A673 (cell line): Measurements from ENCODE around the gene NFATC2. TPM values are rescaled to one million over a fixed set of nuclear protein-coding genes. Genes with fewer than 3 reads are reported as not detected.

Experiments
- BruUV-seq: library from RNA; stranded (reverse); fragments of 400-500 nt; replicated peaks from 2 replicates; lab custom pipeline; 2021; lab: Mats Ljungman, UMichigan
- CTCF ChIA-PET: fragments of 300-600 bp; sonication (Branson Sonifier 250); formaldehyde crosslinking; loops from one replicate; lab custom pipeline; 2022; ENCODE audit warnings: antibody characterized with exemption; lab: Charles Lee
- POLR2A ChIA-PET: fragments of 300-600 bp; sonication (Branson Sonifier 250); formaldehyde crosslinking; loops from one replicate; lab custom pipeline; 2022; ENCODE audit warnings: antibody characterized with exemption; ENCODE audit not compliant: low non-redundant PET; lab: Charles Lee
- DNase-seq: peaks from one replicate; pipeline ENCODE4 v3.0.0-alpha.2; 2015; ENCODE audit warnings: low spot score
- H3K27ac ChIP-seq: fragments of 200-600 bp; sonication (generic); 2 replicates; pipeline ENCODE4 v1.5.1; 2016; ENCODE audit warnings: mixed run types, low read depth, mild to moderate bottlenecking, mixed read lengths, antibody characterized with exemption, low read length; ENCODE audit not compliant: poor library complexity, severe bottlenecking
- H3K27me3 ChIP-seq: fragments of 200-600 bp; sonication (generic); replicated peaks from 2 replicates; pipeline ENCODE4 v1.6.1; 2017; ENCODE audit warnings: mixed run types, low read depth, mild to moderate bottlenecking, mixed read lengths, antibody characterized with exemption, low read length; ENCODE audit not compliant: insufficient read depth, poor library complexity
- H3K36me3 ChIP-seq: fragments of 200-600 bp; sonication (generic); 2 replicates; pipeline ENCODE4 v1.6.1; 2016; ENCODE audit warnings: mixed run types, mild to moderate bottlenecking, mixed read lengths, antibody characterized with exemption, low read length; ENCODE audit not compliant: insufficient read depth, poor library complexity, severe bottlenecking
- H3K4me1 ChIP-seq: fragments of 200-600 bp; sonication (generic); 2 replicates; pipeline ENCODE4 v1.6.1; 2017; ENCODE audit warnings: mixed run types, mild to moderate bottlenecking, mixed read lengths, antibody characterized with exemption, low read length; ENCODE audit not compliant: insufficient read depth, poor library complexity, severe bottlenecking
- H3K4me3 ChIP-seq: fragments of 200-600 bp; sonication (generic); 2 replicates; pipeline ENCODE4 v1.5.1; 2016; ENCODE audit warnings: low read depth, mixed run types, mild to moderate bottlenecking, mixed read lengths, low read length; ENCODE audit not compliant: poor library complexity, severe bottlenecking
- H3K9me3 ChIP-seq: fragments of 200-600 bp; sonication (generic); 2 replicates; pipeline ENCODE4 v1.6.1; 2016; ENCODE audit warnings: mixed run types, low read depth, mild to moderate bottlenecking, mixed read lengths, antibody characterized with exemption, low read length; ENCODE audit not compliant: poor library complexity, severe bottlenecking
- EZH2 ChIP-seq: fragments of 200-600 bp; sonication (generic); IDR thresholded peaks from 2 replicates; pipeline ENCODE4 v1.6.1; 2017; ENCODE audit warnings: borderline replicate concordance, low read depth, mild to moderate bottlenecking, mixed read lengths, antibody characterized with exemption, low read length; ENCODE audit not compliant: poor library complexity, severe bottlenecking
- intact Hi-C: fragments of 100-400 bp; cut with micrococcal nuclease; formaldehyde crosslinking; loops from one replicate; pipeline ENCODE4 v1.10.0; 2022; ENCODE audit not compliant: unreplicated experiment
- total RNA-seq: library from RNA; stranded (reverse); gene quantifications from 2 replicates; pipeline ENCODE4 v1.2.3, GENCODE V29; 2021
- TF ChIP-seq, protein P1 (sequence below): fragments of 300-800, 200-600 bp; sonication (generic); conservative IDR thresholded peaks from 2 replicates; pipeline ENCODE4 v1.5.1; 2017; ENCODE audit warnings: low read depth, mild to moderate bottlenecking, antibody characterized with exemption, low read length, moderate library complexity, mixed read lengths

Gene NFATC2
- total RNA-seq, 1 experiment from 2014 or later: 0.64 TPM

DNA sequence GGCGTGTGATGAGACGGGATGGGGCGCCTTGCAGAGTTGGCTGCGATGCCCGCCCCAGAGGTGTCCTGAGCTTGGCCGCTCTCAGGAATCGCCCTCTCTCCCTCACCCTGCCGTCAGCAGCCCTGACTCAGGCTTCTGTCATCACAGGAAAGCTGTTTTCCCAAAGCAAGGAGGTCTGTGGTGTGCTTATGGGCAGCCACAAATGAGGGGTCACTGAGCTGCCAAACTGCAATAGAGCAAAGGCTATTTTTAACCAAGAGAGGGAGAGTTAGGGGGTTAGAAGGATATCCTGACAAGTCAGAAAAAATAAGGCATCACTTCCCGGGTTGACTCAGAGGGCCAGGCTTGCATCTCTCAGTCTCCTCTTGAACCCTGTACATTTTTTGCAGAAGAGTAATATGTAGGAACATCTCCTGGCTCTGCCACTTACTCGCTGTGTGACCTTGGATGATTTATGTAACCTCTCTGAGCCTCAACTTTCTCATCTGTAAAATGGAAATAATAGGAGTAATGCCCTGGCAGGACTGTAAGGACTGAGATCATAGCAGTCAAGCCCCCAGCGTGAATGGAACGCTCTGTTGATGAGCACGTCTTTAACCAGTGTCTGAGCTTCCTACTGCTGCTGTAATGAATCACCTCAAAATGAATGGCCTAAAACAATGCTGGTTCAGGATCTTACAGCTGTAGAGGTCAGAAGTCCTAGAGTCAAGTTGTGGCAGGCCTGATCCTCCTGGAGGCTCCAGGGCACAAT is 181.9 kb downstream of the NFATC2 start:
- Histone ChIP-seq H3K36me3 (no peaks in the 10 kb centered on the region), H3K9me3 (peaks cover 12% of the 10 kb centered on the region), H3K4me1 (no peaks in the 10 kb centered on the region), H3K4me3 (no peak overlapping the region), H3K27ac (no peak overlapping the region), H3K27me3 (no peaks in the 10 kb centered on the region)
- DNase-seq: no peak
- ChIA-PET POLR2A (no interaction called here), CTCF (no interaction called here)
- TF ChIP-seq, protein P1, sequence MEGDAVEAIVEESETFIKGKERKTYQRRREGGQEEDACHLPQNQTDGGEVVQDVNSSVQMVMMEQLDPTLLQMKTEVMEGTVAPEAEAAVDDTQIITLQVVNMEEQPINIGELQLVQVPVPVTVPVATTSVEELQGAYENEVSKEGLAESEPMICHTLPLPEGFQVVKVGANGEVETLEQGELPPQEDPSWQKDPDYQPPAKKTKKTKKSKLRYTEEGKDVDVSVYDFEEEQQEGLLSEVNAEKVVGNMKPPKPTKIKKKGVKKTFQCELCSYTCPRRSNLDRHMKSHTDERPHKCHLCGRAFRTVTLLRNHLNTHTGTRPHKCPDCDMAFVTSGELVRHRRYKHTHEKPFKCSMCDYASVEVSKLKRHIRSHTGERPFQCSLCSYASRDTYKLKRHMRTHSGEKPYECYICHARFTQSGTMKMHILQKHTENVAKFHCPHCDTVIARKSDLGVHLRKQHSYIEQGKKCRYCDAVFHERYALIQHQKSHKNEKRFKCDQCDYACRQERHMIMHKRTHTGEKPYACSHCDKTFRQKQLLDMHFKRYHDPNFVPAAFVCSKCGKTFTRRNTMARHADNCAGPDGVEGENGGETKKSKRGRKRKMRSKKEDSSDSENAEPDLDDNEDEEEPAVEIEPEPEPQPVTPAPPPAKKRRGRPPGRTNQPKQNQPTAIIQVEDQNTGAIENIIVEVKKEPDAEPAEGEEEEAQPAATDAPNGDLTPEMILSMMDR: no peak
- no peak for TF ChIP-seq EZH2
- intact Hi-C loops: no loop called here
- no TSS peak for BruUV-seq

DNA sequence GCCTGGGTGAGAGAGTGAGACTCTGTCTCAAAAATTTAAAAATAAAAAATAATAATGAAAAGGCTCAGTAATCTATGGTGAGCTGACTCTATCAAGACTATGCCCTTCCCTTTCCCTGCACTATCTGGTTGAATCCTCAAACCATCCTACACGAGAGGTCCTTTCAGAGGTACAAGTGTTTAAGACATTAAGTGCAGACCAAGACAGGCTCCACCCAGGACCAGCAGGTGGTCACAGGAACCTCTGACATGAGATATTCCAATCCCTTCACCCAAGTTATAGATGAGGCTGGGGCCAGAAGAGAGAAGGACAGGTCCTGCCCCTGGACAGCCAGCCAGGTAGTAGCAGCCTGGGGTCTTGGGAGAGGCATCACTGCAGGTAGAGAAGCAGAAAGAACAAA is 182.6 kb downstream of the NFATC2 start:
- intact Hi-C loops: no loop called here
- Histone ChIP-seq H3K27ac (no peak overlapping the region), H3K4me3 (no peak overlapping the region), H3K4me1 (no peaks in the 10 kb centered on the region), H3K36me3 (no peaks in the 10 kb centered on the region), H3K9me3 (peaks cover 12% of the 10 kb centered on the region), H3K27me3 (no peaks in the 10 kb centered on the region)
- CTCF ChIA-PET: no interaction called here
- POLR2A ChIA-PET: no interaction called here
- no peak for DNase-seq
- no TSS peak for BruUV-seq
- TF ChIP-seq EZH2: no peak
- TF ChIP-seq, protein P1: no peak

DNA sequence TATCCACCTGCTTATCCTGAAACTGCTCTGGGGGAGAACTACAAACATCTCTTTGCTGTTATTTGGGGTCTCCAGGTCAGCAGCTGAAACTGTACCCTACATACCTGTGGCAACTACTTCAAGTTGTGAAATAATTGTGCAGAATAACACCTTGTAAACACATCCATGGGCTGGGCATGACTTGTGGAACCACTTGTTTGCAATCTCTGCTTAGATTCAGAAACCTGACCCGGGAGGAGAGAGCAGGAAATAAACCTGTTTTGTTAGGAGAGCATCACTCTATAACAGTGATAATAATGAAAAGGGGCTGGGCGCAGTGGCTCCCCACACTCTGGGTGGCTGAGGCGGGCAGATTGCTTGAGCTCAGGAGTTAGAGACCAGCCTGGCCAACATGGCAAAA is 183.1 kb downstream of the NFATC2 start:
- Histone ChIP-seq H3K27ac (no peak overlapping the region), H3K4me1 (no peaks in the 10 kb centered on the region), H3K27me3 (no peaks in the 10 kb centered on the region), H3K4me3 (no peak overlapping the region), H3K36me3 (no peaks in the 10 kb centered on the region), H3K9me3 (peaks cover 12% of the 10 kb centered on the region)
- TF ChIP-seq, protein P1: no peak
- no peak for TF ChIP-seq EZH2
- intact Hi-C loops: no loop called here
- no TSS peak for BruUV-seq
- ChIA-PET POLR2A (no interaction called here), CTCF (no interaction called here)
- DNase-seq: no peak
